ENCODE measurements around the gene APBA2. TPM values are rescaled to one million over a fixed set of nuclear protein-coding genes. Genes with fewer than 3 reads are reported as not detected.

The APBA2 gene
- total RNA-seq, 1 donor from 2014 or later = 3.4 TPM

DNA sequence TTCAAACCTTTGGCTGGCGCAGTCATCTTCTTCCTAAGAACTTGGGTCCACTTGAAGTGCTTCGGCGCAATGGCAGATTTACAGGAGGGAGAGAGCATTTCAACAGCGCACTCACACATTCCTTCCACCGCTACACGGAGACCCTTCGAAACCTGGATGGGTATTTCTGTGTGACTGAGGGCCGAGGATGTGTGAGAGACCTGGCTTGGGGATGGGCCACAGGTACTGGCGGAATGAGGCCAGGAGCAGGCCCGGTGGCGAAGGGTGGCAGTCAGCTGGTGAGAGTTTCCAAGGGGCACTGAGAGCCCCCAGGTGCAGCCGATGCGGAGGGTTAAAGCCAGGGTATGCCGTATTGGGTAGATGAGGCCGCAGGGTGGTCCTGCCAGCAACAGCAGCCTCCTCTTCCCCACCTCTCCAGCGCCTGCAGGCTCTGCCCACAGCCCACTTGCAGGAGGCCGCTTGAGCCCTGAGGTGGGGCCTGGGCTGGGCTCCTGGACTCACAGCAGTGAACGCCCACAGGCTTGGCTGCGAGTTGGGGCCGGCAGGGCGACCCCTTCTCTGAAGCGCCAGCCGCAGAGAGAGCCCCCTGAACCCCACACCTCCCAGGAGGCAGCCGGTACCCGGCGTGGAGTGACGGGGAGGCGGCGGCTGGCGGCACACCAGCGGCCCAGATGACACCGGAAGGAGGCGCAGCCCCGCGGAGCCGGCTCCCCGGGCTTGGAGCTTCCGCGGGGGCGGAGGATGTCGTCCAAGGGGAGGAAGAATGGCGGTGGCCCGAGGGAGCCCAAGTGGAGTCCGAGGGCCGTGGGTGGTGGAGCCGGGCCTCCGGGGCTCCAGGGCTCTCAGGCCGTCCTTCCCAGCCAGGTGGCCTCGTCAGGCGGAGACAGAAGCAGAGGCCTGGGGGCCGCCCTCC, 217.4 kb downstream of the APBA2 start:
- no peak for DNase-seq (ENCODE audit: low spot score)

DNA sequence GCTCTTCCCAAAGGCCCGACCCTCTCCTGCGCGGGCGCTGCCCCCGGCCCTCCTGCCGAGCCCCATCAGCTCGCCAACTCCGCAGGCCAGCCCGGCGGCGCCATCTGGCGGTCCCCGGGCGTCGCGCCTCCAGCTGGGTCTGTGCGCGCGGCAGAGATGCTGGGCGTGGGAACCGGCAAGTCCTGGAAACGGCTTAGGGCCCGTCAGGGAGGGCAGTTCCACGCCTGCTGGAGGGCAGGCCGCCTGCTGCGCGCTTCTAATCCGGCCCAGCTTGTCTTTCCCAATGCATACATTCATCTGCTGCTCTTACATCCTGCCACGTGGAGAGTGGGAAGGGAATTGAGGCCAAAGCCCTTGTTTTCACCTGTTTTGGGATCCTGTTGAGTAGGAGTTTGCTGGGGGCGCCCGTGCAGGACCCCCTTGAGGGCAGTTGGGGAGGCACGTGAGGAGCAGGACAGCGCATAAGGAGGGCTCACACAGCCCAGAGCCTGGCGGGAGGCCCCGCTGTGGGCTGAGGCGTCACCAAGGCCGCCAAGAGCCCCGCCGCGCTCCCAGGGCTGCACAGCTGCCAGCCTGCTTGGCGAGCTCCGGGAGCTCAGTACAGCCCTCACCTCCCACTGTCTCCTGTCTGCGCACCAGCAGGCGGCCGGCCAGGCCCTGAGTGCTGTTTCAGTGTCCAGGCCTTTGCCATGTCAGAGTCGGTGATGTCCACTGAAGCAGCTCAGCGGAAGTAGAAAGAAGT, 218.2 kb downstream of the APBA2 start:
- peak; percentile 59 for DNase-seq (ENCODE audit: low spot score)

DNA sequence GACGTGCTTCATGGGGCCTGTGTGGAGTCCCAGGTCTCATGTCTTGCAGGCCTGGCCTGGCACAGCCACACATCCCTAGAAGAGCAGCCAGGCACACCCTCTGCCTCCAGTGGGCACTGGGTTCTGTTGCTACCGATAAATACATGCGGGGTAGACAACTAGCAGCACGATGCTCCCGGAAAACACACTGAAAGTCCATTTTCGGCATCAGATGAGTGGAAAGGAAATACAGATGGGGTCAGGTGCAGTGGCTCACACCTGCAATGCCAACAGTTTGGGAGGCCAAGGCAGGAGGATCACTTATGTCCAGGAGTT, 218.7 kb downstream of the APBA2 start:
- no peak for DNase-seq (ENCODE audit: low spot score)

DNA sequence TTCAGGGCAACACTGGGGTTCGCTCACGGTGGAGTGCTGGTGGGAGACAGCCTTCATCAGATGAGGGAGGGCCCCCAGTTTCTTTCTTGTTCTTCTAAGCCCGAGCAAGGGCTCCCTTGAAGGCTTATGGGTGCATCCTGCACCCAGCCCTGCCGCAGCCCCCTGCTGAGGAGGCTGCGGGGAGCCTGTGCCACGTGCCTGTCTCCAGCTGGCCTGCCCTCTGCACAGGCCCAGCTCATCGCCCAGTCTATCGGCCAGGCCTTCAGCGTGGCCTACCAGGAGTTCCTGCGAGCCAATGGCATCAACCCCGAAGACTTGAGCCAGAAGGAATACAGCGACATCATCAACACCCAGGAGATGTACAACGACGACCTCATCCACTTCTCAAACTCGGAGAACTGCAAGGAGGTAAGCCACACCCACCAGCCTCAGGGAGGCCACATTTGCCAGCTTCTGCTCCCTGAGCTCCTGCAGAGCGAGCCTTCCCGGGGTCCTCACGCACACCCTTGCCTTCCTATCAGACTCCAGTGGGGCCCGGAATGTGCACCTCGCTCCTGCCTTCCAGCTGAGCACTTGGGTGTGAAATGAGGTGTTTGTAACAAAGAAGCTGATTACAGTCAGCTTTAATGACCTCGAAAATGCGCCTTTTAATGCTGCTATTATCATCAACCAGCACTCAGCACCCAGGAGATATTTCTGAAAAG, 219.5 kb downstream of the APBA2 start:
- DNase-seq (ENCODE audit: low spot score) = no peak

DNA sequence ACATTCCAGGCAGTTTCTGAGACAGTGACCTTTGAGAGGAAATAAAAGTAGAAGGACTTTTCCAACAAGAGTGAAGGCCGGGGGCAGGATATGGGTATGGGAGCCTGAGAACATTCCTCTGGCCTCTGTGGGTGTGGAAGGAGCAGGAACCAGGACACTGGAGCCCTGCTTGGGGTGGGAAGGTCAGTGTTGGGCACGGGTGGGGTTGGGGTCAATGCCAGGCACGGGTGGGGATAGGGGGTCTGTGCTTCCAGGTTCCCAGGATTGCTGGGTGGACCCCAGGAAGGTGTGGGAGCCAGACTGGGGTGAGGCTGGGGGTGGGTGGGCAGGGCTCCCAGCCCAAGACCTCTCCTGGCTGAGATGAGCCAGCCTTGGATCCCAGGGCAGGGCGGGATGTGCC, 220.3 kb downstream of the APBA2 start:
- no peak for DNase-seq (ENCODE audit: low spot score)

DNA sequence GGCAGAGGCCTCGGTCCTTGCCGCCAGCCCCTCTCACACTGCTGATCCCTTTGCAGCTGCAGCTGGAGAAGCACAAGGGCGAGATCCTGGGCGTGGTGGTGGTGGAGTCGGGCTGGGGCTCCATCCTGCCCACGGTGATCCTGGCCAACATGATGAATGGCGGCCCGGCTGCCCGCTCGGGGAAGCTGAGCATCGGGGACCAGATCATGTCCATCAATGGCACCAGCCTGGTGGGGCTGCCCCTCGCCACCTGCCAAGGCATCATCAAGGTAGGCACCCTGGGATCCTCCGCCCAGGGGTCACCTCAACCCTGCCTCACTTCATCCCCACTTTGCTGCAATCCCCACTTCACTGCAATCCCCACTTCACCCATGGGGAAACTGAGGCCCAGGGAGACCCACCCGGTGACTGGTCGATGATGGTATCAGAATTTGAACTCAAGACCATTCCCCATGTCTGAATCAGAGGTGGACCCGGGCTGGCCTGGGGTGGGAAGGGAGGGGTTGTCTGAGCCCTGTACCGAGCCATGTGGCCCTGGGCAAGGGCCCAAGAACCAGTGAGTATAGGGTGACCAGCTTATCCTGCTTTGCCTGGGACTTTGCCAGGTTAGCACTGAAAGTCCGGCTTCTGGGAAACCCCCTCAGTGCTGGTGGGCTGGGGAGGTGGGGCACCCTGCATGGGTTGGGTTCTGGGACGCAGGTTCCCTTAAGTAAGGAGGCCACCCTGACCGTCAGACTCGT, 220.9 kb downstream of the APBA2 start:
- no peak for DNase-seq (ENCODE audit: low spot score)

DNA sequence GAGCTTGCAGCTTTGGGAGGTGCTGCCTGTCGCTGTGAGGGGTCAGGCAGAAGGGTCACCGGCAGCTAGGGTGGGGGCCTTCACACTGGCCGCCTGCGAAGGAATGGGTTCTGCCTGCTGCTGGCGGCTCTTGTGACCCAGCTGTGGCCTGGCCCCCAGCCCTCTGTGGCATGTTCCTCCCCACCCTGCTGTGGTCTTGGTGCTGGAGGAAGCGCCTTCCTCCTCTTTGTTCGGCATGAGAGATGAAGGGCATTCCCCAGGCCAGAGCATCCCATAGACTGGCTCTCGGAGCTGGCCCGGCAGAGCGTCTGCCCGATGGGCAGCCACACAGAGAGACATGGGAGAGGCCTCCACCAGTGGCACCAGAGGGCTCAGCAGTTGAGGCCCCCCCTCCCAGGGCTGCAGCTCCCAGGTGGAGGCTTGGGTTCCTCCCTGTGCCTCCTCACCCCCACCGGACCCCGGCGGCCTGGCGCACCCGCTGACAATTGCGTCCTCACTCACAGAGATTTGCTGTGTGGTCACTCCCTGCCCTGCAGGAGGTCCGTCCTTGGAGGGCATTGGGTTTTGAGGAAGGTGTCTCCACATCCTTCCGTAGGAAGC, 221.6 kb downstream of the APBA2 start:
- DNase-seq (ENCODE audit: low spot score) = no peak

DNA sequence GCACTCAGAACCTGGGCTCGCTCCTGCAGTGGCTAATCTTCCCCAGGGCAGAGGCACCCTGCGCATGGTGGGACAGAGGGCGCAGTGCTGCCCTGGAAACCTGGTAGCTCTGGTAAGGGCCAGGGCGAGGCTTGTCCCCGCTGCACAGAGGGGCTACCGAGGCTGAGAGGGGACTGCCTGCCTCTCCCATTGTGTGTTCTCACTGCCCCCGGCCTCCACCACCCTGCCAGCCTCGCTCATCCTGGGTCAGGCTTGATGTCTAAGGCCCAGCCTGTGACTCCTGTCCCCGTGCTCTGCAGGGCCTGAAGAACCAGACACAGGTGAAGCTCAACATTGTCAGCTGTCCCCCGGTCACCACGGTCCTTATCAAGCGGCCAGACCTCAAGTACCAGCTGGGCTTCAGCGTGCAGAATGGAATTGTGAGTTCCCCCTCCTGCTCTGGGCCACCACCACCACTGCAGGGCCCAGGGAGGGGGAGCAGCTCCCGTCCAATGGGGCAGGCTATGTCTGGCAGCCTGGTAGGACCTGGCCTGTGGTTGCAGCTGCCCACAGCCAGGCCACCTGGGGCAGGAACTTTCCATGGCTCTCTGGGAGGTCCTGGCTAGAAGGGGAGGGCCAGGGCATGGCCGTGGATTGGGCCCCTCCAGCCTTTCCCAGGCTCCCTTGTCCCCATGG, 222.3 kb downstream of the APBA2 start:
- no peak for DNase-seq (ENCODE audit: low spot score)

DNA sequence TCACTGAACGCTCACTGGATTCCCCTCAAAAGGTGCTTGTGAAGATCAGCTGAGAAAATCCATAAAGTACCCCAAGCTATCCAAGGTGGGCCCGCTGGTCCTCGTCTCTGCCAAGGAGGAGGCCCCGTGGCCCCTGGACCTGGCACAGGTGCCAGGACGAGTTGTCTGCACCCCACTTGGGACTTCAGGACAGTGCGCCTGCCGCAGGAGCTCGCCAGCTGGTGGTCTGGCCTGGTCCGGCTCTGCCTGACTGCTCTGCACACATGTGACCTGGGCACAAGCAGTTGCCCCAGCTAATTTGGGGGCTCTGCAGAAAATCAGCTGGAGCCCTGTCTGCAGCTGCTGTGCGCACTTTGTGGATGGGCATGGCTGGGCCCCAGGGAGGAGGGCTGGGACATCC, 224.0 kb downstream of the APBA2 start:
- DNase-seq (ENCODE audit: low spot score) = no peak

DNA sequence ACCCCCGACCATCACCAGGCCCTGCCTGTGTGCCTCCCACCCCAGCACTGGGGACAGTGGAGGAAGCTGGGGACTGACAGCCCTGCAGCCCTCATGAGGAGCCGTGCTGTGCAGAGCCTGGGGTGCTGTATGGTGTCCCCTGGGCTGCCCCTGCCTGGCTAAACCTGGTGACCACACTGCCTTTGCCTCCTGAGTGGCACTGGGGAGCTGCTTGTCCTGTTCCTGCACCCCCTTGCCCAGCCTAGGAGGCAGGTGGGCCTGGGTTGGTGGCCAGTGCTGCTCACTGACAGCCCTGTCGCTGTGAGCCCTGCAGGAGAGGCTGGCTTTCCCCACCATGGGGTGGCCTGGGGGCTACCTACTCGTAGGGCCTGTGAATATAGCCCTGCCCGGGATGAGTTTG, 224.4 kb downstream of the APBA2 start:
- DNase-seq (ENCODE audit: low spot score) = no peak

DNA sequence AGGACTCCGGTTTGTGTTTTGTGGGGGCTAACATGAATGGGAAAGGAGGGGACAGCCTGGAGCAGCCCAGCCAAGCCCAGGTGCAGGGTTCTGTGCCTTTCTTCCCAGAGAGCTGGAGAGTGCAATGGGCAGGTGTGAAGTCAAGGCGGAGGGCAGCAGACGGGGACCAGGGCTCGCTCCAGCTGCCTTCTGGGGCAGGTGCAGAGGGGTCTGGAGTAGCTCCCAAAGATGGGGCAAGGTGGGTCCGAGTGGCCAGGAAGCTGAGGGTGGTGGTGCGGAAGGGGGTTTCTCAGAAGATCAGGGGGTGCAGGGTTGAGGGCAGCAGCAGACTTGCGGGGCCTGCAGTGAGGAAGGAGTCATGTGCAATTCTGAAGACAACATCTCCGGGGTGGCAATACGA, 225.0 kb downstream of the APBA2 start:
- no peak for DNase-seq (ENCODE audit: low spot score)

DNA sequence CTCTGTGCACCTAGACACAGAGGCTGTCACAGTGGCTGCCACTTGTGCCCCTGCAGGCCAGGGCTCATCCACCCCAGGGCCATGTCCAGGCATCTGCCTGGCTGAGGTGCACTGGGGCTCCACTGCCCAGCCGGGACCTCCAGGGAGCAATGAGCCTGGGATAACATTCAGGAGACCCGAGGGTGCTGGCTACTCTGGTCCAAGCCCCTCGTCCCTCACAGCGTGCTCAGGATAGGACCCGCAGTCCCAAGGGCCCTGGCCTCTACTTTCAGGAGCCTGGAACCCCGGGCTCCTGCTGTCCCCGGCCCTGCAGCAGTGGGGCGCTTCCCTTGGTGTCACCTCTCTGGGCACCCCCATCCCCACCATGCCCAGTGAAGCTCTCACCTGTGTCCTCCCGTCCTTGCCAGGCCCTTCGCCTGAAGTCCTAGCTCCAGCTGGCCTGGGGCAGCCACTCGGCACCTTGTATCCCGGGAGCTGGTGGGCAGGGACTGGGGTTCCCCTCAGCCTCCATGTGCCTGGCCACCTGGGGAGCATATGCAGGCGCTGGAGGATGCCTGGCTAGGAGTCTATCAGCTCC, 226.0 kb downstream of the APBA2 start:
- DNase-seq (ENCODE audit: low spot score) = no peak

DNA sequence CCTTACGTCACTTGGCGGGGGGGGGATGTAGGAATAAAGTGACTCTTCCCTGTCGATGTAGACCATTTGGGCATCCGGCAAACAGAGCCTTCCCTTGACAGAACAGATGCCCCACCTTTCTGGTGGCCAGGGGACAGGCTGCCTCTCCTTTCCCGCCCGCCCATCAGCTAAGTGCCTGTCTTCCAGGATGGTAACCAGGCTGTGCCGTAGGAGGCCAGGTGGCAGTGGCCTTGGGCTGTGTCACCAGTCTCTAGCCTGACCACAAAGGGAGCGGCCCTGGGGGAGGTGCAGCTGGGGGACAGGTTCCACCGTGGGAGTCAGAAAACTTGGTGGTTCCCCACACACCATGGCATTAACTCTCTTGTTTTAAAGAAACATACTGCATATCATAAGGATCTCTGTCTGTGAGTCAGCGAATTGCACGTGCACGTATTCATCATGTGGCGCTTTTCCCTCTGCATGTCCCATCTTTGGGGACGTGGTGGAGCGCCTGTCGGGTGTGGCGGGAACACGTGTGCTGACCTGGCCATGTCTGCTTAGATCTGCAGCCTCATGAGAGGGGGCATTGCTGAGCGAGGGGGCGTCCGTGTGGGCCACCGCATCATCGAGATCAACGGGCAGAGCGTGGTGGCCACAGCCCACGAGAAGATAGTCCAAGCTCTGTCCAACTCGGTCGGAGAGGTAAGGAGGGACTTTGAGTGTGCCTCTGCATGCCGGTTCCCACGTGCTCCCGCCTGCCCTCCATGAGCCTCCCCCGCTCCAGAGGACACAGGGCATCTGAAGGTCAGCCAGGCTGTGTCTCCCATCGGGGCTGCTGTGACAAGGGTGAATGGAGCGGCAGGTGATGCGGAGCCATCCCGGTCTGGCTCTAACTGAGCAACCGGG, 227.8 kb downstream of the APBA2 start:
- DNase-seq (ENCODE audit: low spot score) = no peak

DNA sequence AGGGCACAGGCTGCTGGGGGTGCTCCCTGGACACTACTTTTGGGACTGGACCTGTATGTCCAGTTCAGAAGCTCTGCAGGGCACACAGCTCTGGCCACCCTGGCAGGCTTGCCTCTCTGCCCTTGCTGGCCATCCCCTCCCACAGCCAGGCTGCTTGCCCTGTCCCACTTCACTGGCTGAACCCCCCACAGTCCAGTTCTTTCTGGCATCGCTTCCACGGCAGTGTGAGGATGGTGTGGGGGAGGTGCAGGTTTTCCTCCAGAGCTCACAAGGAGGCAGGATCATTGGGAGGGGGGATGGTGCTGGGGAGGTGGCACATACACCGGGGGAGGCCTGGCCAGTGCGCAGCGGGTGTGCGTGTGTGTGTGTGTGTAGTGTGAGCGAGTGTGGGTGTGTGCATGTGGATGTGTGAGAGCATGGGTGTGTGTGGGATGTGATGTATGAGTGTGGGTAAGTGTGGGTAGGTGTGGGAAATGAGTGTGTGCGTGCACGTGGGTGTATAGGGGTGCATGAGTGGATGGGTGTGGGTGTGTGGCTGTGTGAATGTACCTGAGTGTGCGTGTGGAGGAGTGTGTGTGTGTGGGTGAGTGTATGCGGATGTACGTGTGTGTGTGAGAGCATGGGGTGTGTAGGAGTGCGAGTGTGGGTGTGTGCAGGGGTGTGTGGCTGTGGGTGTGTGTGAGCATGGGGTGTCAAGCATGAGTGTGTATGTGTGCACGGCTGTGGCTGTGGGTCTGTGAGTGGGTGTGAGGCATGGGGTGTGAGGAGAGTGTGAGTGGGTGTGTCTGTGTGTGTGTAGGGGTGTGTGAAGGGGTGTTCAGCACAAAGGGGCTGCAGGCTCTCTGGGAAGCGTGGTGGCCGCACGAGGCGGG, 228.7 kb downstream of the APBA2 start:
- DNase-seq (ENCODE audit: low spot score) = no peak

DNA sequence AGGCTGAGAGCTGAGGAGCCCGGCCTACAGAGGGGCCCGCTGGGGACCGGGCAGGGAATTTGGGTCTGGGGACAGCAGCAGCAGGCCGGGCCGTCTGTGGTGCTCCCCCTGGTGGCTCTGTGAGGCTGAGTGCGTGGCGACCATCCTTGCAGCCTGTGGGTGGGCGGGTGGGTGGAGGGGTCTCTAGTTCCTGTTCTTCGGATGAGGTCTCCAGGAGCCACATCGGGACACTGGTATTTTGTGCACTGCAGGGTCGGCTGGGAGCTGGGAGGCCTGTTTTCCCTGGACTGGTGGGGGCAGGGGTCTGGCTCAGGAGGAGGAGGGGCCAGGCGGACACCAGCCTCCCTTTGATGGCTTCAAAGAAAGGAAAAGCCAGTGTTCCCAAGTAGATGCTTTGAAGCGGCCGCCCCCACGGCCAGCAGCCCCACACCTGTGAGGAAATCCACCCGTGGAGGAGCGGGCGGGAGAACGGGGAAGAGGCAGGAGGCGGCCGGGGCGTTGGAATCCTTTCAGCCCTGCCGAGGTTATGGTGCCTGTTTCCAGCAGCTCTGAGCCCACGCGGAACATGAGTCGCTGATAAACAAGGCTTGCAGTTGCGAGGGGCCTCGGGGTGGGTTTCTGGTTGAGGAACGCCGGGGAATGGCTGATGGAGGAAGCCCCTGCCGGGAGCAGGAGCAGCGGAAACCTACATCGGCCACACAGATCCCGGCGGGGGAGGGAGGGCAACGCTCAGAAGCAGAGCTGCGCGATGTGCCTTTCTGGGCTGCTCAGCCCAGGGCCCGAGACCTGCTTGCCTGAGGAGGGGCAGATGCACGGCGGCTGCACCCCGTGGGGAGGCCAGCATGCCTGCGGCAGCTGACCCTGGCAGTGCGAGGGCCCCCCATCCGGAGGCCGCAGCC, 229.6 kb downstream of the APBA2 start:
- no peak for DNase-seq (ENCODE audit: low spot score)

DNA sequence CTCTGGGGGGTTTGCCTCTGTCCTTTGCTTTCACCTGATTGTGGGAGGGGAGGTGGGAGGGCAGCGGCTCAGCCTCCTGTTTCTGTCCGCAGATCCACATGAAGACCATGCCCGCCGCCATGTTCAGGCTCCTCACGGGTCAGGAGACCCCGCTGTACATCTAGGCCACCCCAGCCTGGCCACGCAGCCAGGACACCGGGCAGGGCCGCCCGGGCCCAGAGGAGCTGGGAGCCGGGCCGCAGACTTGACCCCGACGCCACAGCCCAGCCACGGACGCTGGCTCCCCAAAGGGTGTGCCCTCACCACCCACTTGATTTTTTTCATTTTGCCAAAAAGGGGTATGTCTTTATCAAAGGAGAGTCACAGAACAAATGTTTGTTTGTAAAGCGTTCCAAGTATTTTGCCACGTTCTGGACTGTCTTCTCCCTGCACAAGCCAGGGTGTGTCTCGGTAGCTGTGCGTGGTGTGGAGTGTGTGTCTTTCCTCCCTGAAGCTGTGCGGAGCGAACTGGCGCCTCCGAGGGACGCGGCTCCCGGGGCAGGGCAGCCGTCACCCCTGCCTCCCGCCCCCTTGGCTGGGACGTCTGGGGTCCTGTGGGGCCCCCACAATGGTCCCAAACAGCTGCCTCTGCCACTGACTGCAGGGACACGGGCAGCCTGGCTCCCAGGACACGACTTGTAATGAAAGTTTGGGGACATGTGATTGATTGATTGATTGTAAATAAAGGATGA, 231.4 kb downstream of the APBA2 start:
- DNase-seq (ENCODE audit: low spot score) = no peak

DNA sequence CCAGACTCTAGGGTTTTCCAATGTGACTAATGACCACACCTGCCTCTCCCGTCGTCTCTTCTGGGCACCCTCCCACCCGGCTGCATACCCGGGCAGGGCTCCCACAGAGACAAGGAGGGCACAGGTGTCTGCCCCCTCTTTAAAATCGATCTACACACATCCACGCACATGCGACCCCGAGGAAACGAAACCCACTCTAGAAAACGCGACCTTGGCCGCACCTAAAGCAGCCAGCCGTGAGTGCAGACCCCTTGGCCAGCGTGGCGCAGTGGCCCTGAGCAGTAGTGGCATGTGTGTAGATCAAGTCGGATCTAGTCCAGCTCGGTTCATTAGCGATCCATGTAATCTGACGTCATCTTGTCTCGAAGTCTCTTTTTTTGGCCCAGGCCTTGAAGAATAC, 232.0 kb downstream of the APBA2 start:
- DNase-seq (ENCODE audit: low spot score) = no peak
